Measurements from ENCODE around the gene ALDH1A2.

DNA sequence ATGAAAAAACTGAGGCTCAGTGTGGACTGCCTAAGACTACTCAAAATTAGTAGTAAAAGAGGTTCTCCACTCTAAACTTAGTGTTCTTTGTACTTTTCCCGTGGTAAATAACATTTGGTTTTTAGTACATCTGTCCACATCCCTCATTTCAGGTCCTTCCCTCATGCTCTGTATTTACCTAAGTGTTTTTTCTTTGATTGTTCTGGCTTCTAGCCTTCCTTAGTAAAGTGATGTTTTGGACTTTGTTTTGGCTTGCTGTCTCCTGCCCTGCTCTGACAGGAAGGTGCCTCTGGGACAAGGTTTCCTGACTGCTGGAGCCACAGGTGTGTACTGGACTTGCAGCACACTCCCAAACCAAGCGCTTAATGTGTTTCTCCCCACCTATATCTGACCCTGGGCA is 29.9 kb upstream of the ALDH1A2 start:
- TF ChIP-seq, protein P1, sequence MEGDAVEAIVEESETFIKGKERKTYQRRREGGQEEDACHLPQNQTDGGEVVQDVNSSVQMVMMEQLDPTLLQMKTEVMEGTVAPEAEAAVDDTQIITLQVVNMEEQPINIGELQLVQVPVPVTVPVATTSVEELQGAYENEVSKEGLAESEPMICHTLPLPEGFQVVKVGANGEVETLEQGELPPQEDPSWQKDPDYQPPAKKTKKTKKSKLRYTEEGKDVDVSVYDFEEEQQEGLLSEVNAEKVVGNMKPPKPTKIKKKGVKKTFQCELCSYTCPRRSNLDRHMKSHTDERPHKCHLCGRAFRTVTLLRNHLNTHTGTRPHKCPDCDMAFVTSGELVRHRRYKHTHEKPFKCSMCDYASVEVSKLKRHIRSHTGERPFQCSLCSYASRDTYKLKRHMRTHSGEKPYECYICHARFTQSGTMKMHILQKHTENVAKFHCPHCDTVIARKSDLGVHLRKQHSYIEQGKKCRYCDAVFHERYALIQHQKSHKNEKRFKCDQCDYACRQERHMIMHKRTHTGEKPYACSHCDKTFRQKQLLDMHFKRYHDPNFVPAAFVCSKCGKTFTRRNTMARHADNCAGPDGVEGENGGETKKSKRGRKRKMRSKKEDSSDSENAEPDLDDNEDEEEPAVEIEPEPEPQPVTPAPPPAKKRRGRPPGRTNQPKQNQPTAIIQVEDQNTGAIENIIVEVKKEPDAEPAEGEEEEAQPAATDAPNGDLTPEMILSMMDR (IDR thresholded peaks at IDR 0.05): no peak
- TF ChIP-seq POLR2A (IDR thresholded peaks at IDR 0.05): no peak

Measured in right lobe of liver (tissue), 4 donors.